ENCODE results near the gene BST2. TPM values are rescaled to one million over a fixed set of nuclear protein-coding genes. Genes with fewer than 3 reads are reported as not detected.

BST2 gene
- total RNA-seq, 2 experiments from 2014 or later: 16.1 to 16.8 TPM

DNA sequence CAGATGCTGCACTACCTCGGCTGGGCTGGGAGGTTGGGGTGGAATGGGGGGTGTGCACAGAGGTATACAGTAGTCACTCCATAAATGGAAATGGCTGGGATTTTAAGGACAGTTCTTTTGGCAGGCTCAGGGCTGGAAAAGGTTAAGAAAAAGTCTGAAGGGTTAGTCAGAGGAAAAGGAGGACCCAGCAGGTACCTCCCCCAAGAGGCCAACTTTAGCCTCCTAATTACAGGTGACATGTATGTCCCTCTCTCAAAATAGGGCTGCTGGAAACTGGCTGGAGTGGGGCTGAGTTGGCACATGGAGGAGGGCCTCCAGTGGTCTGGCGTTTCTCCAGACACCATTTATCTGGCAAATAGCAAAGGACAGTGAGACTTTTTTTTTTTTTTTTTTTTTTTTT lies 12.4 kb downstream of the BST2 start:
- Mint-ChIP-seq H3K9me3 (no peaks in the 10 kb centered on the region), H3K4me3 (peak overlapping the region; percentile 54), H3K27me3 (no peaks in the 10 kb centered on the region), H3K36me3 (ENCODE audit: low read depth) (no peaks in the 10 kb centered on the region), H3K27ac (no peak overlapping the region), H3K4me1 (ENCODE audit: low read depth) (peaks cover 23% of the 10 kb centered on the region)
- Histone ChIP-seq H3K4me3 (ENCODE audit: low read length) (no peak overlapping the region), H3K9me3 (ENCODE audit: control insufficient read depth in 1 of 2, insufficient read depth in 1 of 2, low read length in 2 of 2) (no peaks in the 10 kb centered on the region), H3K36me3 (ENCODE audit: insufficient read depth, low read length) (peaks cover 3% of the 10 kb centered on the region), H3K27me3 (ENCODE audit: control insufficient read depth in 1 of 2, insufficient read depth in 2 of 2, low read length in 2 of 2) (no peaks in the 10 kb centered on the region), H3K4me1 (ENCODE audit: insufficient read depth, low read length) (peaks cover 32% of the 10 kb centered on the region), H3K27ac (ENCODE audit: low read depth in 1 of 2, low read length in 2 of 2) (no peak overlapping the region)
- ChIA-PET CTCF (no interaction called here), POLR2A (interaction anchor here (1.1 kb wide), 1 partner anchor 12 kb away, joined by 3 read pairs; no protein-coding TSS in a partner anchor)
- TF ChIP-seq, protein P1, sequence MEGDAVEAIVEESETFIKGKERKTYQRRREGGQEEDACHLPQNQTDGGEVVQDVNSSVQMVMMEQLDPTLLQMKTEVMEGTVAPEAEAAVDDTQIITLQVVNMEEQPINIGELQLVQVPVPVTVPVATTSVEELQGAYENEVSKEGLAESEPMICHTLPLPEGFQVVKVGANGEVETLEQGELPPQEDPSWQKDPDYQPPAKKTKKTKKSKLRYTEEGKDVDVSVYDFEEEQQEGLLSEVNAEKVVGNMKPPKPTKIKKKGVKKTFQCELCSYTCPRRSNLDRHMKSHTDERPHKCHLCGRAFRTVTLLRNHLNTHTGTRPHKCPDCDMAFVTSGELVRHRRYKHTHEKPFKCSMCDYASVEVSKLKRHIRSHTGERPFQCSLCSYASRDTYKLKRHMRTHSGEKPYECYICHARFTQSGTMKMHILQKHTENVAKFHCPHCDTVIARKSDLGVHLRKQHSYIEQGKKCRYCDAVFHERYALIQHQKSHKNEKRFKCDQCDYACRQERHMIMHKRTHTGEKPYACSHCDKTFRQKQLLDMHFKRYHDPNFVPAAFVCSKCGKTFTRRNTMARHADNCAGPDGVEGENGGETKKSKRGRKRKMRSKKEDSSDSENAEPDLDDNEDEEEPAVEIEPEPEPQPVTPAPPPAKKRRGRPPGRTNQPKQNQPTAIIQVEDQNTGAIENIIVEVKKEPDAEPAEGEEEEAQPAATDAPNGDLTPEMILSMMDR (IDR thresholded peaks at IDR 0.05): no peak
- DNase-seq: no peak
- intact Hi-C loops (cut with DNase I, micrococcal nuclease): loop anchor here in 1 of 2 experiments (5.0 kb wide), 1 partner anchor 74 kb away; no protein-coding TSS in a partner anchor
- ATAC-seq (ENCODE audit: poor library complexity): no peak

DNA sequence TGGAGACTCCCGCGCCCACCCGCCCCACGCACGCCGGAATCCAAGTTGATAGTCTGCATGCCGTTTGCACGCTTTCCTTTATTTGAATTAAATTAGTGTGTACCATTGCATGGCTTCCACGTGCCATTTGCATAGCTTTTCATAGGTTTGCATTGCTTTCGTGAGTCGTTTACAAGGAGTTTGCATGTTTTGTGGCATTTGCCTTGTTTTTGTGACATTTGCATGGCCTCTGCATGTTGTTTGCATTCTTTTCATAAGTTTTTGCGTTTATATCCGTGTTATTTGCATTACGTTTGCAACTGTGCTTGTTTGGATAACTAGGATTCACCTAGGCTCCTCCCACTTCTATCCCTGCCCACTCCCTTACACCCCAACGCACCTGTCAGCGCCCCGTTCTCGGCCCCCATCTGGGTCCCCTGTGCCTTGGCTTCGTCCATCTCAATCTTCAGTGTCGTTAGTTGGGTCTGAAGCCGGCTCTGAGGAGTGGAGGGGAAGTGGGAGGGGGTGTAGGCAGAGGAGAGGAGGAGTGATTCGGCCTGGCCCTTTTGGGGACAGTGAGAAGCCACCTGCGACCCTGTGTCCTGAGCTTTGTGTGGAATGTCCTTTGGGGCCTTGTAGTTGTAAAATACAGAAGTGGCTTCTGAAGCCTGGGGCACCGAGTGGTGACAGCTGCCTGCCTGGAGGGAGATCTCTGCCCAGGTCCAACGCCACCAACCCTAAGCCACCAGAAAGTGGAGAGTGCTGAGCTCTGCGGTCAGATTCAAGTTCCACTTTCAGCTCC lies 13.9 kb downstream of the BST2 start:
- intact Hi-C loops (cut with DNase I, micrococcal nuclease): loop anchor here (1.0 to 5.0 kb wide), 3 partner anchors 45 to 99 kb away; no protein-coding TSS in a partner anchor
- Mint-ChIP-seq H3K4me3 (peak overlapping the region; percentile 93), H3K27ac (no peak overlapping the region), H3K9me3 (no peaks in the 10 kb centered on the region), H3K36me3 (ENCODE audit: low read depth) (no peaks in the 10 kb centered on the region), H3K27me3 (no peaks in the 10 kb centered on the region), H3K4me1 (ENCODE audit: low read depth) (peaks cover 23% of the 10 kb centered on the region)
- H3K27me3 ChIP-seq (ENCODE audit: control insufficient read depth in 1 of 2, insufficient read depth in 2 of 2, low read length in 2 of 2): no peaks in the 10 kb centered on the region
- H3K4me1 ChIP-seq (ENCODE audit: insufficient read depth, low read length): peaks cover 32% of the 10 kb centered on the region
- H3K36me3 ChIP-seq (ENCODE audit: insufficient read depth, low read length): no peaks in the 10 kb centered on the region
- TF ChIP-seq, protein P1 (IDR thresholded peaks at IDR 0.05): peak; percentile 32
- ATAC-seq (ENCODE audit: poor library complexity): no peak
- peak in 2 of 14 experiments; percentile 31 to 43 for DNase-seq
- ChIA-PET CTCF (interaction anchor here (0.6 to 1.3 kb wide), 8 partner anchors 14 to 371 kb away, joined by 3 to 8 read pairs (median 4); partner anchors contain the start of genes BABAM1, BST2, DDA1 and MVB12A), POLR2A (interaction anchor here (0.5 to 1.2 kb wide), 4 partner anchors 11 to 82 kb away, joined by 3 to 6 read pairs (median 3); partner anchors contain the start of genes BST2 and DDA1)
- peak overlapping the region; percentile 53 for H3K4me3 ChIP-seq (ENCODE audit: low read length)
- H3K9me3 ChIP-seq (ENCODE audit: control insufficient read depth in 1 of 2, insufficient read depth in 1 of 2, low read length in 2 of 2): no peaks in the 10 kb centered on the region
- no peak overlapping the region for H3K27ac ChIP-seq (ENCODE audit: low read depth in 1 of 2, low read length in 2 of 2)

DNA sequence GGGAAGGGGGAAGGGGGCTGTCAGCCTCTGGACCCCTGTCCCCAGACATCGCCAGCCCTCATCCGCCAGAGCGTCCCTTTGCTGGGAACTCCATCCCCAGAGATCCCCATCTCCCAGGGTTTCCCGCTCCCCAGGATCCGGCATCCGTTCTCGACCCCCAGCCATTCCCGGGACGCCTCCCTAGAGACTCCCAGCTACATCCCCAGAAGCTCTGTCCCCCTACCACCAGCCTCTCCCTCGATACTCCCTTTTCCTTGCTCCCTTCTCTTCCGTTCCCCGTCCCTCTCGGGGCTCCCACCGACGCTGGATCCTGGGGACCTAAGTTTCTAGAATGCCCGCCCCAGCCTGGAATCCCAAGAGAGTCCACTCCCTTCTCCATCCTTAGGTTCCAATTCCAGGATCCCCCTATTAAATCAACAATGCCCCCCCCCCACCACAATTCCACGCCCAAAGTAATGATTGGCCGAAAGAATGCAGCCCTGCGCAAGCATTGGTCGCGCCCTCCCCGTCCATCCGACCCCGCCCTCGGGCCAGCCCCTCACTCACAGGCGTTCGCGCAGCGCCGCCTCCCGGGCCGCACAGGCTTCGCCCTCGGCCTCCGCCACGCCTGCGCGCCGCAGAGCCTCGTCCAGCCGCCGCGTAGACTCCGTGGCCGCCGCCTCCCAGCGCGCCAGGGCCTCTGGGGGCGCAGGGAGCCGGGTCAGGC lies 14.6 kb downstream of the BST2 start:
- Mint-ChIP-seq H3K36me3 (ENCODE audit: low read depth) (no peaks in the 10 kb centered on the region), H3K27ac (no peak overlapping the region), H3K4me3 (peak overlapping the region; percentile 93), H3K27me3 (no peaks in the 10 kb centered on the region), H3K4me1 (ENCODE audit: low read depth) (peaks cover 23% of the 10 kb centered on the region), H3K9me3 (no peaks in the 10 kb centered on the region)
- DNase-seq: peak; percentile 83 to 95 (median 87)
- peaks cover 32% of the 10 kb centered on the region for H3K4me1 ChIP-seq (ENCODE audit: insufficient read depth, low read length)
- CTCF ChIA-PET: interaction anchor here (0.5 to 1.3 kb wide), 7 partner anchors 14 to 1550 kb away, joined by 3 to 8 read pairs (median 3); partner anchors contain the start of genes BABAM1, BST2, DDA1 and MVB12A
- no peaks in the 10 kb centered on the region for H3K9me3 ChIP-seq (ENCODE audit: control insufficient read depth in 1 of 2, insufficient read depth in 1 of 2, low read length in 2 of 2)
- no peak overlapping the region for H3K27ac ChIP-seq (ENCODE audit: low read depth in 1 of 2, low read length in 2 of 2)
- H3K27me3 ChIP-seq (ENCODE audit: control insufficient read depth in 1 of 2, insufficient read depth in 2 of 2, low read length in 2 of 2): no peaks in the 10 kb centered on the region
- no peaks in the 10 kb centered on the region for H3K36me3 ChIP-seq (ENCODE audit: insufficient read depth, low read length)
- intact Hi-C loops (cut with DNase I, micrococcal nuclease): loop anchor here (1.0 to 5.0 kb wide), 3 partner anchors 45 to 99 kb away; no protein-coding TSS in a partner anchor
- peak overlapping the region; percentile 74 for H3K4me3 ChIP-seq (ENCODE audit: low read length)
- TF ChIP-seq, protein P1 (IDR thresholded peaks at IDR 0.05): peak; percentile 67
- peak; percentile 99 for ATAC-seq (ENCODE audit: poor library complexity)
- POLR2A ChIA-PET: interaction anchor here (1.0 to 1.2 kb wide), 3 partner anchors 14 to 82 kb away, joined by 3 to 6 read pairs (median 4); partner anchors contain the start of genes BST2, DDA1 and MVB12A

All from CD4-positive, alpha-beta T cell (primary cell).